Measurements from ENCODE around the gene IQUB. TPM values are rescaled to one million over a fixed set of nuclear protein-coding genes. Genes with fewer than 3 reads are reported as not detected.

Gene IQUB
- total and polyA plus RNA-seq, 10 donors, result 0.05 to 1.0 (median 0.35) TPM

DNA sequence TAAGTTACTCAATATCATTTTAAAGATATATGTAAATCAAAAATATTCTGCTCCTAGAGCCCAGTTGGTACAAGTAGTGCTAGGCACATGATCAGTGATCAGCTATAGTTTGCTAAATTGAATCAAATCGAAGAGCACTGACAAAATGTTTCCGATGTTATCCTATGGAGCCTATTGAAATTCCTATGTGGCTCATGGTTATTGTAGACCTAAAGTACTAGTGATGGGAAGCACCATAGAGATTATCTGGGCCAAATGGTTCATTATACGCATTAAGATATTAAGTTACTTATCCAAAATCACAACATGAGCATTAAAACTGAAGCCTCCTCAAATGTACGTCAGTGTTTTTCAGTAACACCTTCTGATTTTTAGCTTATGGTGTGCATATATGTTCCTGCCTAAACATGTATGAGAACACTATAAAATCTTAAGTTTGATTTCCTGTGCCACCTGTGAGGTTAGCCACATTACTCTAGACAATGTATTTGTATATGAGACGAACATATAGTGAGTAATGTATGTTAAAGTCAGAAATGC lies 103.2 kb downstream of the IQUB start:
- no peak for TF ChIP-seq POLR2A (IDR thresholded peaks at IDR 0.05)
- Histone ChIP-seq H3K9me3 (peaks cover 0 to 7% (median 0%) of the 10 kb centered on the region in 8 donors), H3K36me3 (no peaks in the 10 kb centered on the region), H3K27ac (no peak overlapping the region), H3K27me3 (replicated peaks in 1 of 7) (no peaks in the 10 kb centered on the region), H3K4me1 (no peaks in the 10 kb centered on the region), H3K4me3 (no peak overlapping the region)
- intact Hi-C loops (cut with DNase I; ENCODE audit: low total_unique reads), result no loop called here
- 81 to 93% (median 83%) methylated on average over 5 of the region's 5 CpGs for WGBS, 5 donors
- DNase-seq, result no peak

DNA sequence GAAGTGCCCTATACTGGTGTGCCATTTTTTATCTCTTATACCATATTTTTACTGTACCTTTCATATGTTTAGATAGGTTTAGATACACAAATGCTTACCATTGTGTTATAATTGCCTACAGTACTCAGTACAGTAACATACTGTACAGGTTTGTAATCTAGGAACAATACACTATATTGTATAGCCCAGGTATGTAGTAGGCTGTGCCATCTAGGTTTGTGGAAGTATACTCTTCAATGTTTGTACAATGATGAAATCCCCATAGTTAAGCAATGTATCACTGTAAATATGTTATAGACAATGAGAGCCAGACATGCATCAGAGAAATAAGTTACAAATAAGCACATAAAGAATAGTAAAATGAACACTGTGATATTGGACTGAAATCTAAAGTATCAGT lies 109.1 kb downstream of the IQUB start:
- H3K27me3 ChIP-seq (replicated peaks in 1 of 7), result no peaks in the 10 kb centered on the region
- TF ChIP-seq POLR2A (IDR thresholded peaks at IDR 0.05), result no peak
- TF ChIP-seq, protein P1, sequence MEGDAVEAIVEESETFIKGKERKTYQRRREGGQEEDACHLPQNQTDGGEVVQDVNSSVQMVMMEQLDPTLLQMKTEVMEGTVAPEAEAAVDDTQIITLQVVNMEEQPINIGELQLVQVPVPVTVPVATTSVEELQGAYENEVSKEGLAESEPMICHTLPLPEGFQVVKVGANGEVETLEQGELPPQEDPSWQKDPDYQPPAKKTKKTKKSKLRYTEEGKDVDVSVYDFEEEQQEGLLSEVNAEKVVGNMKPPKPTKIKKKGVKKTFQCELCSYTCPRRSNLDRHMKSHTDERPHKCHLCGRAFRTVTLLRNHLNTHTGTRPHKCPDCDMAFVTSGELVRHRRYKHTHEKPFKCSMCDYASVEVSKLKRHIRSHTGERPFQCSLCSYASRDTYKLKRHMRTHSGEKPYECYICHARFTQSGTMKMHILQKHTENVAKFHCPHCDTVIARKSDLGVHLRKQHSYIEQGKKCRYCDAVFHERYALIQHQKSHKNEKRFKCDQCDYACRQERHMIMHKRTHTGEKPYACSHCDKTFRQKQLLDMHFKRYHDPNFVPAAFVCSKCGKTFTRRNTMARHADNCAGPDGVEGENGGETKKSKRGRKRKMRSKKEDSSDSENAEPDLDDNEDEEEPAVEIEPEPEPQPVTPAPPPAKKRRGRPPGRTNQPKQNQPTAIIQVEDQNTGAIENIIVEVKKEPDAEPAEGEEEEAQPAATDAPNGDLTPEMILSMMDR (IDR thresholded peaks at IDR 0.05 in 8 of 11, conservative IDR thresholded peaks at IDR 0.05 in 3 of 11), result no peak
- TF ChIP-seq POLR2AphosphoS5 (IDR thresholded peaks at IDR 0.05), result no peak
- intact Hi-C loops (cut with DNase I; ENCODE audit: low total_unique reads), result no loop called here

DNA sequence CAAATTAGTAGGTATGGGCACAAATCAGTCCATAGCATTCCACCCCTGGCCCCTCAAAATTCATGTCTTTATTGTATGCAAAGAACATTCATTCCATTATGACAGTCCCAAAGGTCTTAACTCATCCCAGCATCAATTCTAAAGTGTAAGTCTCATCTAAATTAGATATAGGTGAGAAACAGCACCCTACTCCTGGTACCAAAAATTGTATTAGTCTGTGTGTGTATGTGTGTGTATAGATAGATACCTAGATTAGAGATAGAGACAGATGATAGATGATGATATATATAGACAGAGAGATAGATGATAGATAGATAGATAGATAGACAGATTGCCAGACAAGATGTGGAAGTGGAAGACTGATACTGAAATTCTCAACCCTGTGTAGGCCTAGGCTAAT lies 109.9 kb downstream of the IQUB start:
- Histone ChIP-seq H3K4me3 (no peak overlapping the region), H3K27ac (no peak overlapping the region), H3K27me3 (replicated peaks in 1 of 7) (no peaks in the 10 kb centered on the region), H3K9me3 (peaks cover 0 to 34% (median 8%) of the 10 kb centered on the region in 8 donors), H3K36me3 (no peaks in the 10 kb centered on the region), H3K4me1 (no peaks in the 10 kb centered on the region)
- no peak for DNase-seq
- TF ChIP-seq POLR2AphosphoS5 (IDR thresholded peaks at IDR 0.05) (no peak), POLR2A (IDR thresholded peaks at IDR 0.05) (no peak)
- TF ChIP-seq, protein P1 (IDR thresholded peaks at IDR 0.05 in 8 of 11, conservative IDR thresholded peaks at IDR 0.05 in 3 of 11), result no peak
- intact Hi-C loops (cut with DNase I; ENCODE audit: low total_unique reads), result no loop called here

More for the DNA sequence above, 109.1 kb downstream of the IQUB start:
- Histone ChIP-seq H3K27ac (no peak overlapping the region), H3K4me3 (no peak overlapping the region), H3K9me3 (peaks cover 0 to 34% (median 11%) of the 10 kb centered on the region in 8 donors), H3K36me3 (no peaks in the 10 kb centered on the region), H3K4me1 (no peaks in the 10 kb centered on the region)
- no peak for DNase-seq

DNA sequence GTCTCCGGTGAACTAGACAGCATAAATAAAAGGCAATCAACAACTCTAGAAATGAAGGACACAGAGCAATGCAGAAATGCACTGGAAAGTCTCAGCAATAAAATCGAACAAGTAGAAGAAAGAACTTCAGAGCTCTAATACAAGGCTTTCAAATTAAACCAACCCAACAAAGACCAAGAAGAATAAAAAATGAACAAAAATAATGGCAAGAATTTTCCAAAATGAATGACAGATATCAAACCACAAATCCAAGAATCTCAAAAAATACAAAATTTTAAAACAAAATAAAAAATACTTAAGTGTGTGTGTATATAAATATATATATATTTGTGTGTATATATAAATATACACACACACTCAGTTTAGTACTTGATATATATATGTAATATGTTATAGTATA lies 110.8 kb downstream of the IQUB start:
- DNase-seq, result no peak
- Histone ChIP-seq H3K9me3 (peaks cover 0 to 36% (median 9%) of the 10 kb centered on the region in 8 donors), H3K4me3 (no peak overlapping the region), H3K36me3 (no peaks in the 10 kb centered on the region), H3K27ac (no peak overlapping the region), H3K27me3 (replicated peaks in 1 of 7) (no peaks in the 10 kb centered on the region), H3K4me1 (no peaks in the 10 kb centered on the region)
- TF ChIP-seq, protein P1 (IDR thresholded peaks at IDR 0.05 in 8 of 11, conservative IDR thresholded peaks at IDR 0.05 in 3 of 11), result no peak
- TF ChIP-seq POLR2A (IDR thresholded peaks at IDR 0.05) (no peak), POLR2AphosphoS5 (IDR thresholded peaks at IDR 0.05) (no peak)
- WGBS, 5 donors, result 80 to 90% (median 83%) methylated on average over 2 of the region's 2 CpGs
- intact Hi-C loops (cut with DNase I; ENCODE audit: low total_unique reads), result no loop called here

DNA sequence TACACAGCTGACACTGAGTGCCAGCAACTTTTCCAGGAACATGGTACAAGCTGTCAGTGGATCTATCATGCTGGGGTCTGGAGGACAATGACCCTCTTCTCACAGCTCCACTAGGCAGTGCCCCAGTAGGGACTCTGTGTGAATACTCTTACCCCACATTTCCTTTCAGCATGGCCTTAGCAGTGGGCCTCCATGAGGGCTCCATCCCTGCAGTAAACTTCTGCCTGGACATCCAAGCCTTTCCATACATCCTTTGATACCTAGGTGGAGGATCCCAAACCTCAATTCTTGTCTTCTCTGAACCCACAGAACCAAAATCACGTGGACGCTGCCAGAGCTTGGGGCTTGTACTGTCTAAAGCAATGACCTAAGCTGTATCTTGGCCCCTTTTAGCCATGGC lies 116.8 kb downstream of the IQUB start:
- TF ChIP-seq, protein P1 (IDR thresholded peaks at IDR 0.05 in 8 of 11, conservative IDR thresholded peaks at IDR 0.05 in 3 of 11), result no peak
- TF ChIP-seq POLR2AphosphoS5 (IDR thresholded peaks at IDR 0.05) (no peak), POLR2A (IDR thresholded peaks at IDR 0.05) (no peak)
- 69 to 93% (median 83%) methylated on average over 2 of the region's 2 CpGs for whole genome bisulfite sequencing, 5 donors
- Histone ChIP-seq H3K27me3 (replicated peaks in 1 of 7) (no peaks in the 10 kb centered on the region), H3K4me1 (no peaks in the 10 kb centered on the region), H3K9me3 (peaks cover 2 to 34% (median 18%) of the 10 kb centered on the region in 8 donors), H3K4me3 (no peak overlapping the region), H3K27ac (no peak overlapping the region), H3K36me3 (no peaks in the 10 kb centered on the region)
- no peak for DNase-seq
- intact Hi-C loops (cut with DNase I; ENCODE audit: low total_unique reads), result no loop called here

Data from spleen (tissue), 11 donors.